Activated gamma-delta T cell treated with anti-CD3 and anti-CD28 coated beads, Interleukin-2, amount 50 U/mL, for 16 hours (primary cell): ENCODE data around the gene SLC1A2.

Source experiments
- DNase-seq: peaks from one replicate; pipeline ENCODE4 v3.0.0-alpha.2; 2020; ENCODE audit warnings: low read depth

Gene SLC1A2

GRCh38 chr11:35324981-35325380 is 94.4 kb downstream of the SLC1A2 start:
- no peak for DNase-seq

- no peak for DNase-seq
Measured at GRCh38 chr11:35324183-35324886, 95.0 kb downstream of the SLC1A2 start.

DNA sequence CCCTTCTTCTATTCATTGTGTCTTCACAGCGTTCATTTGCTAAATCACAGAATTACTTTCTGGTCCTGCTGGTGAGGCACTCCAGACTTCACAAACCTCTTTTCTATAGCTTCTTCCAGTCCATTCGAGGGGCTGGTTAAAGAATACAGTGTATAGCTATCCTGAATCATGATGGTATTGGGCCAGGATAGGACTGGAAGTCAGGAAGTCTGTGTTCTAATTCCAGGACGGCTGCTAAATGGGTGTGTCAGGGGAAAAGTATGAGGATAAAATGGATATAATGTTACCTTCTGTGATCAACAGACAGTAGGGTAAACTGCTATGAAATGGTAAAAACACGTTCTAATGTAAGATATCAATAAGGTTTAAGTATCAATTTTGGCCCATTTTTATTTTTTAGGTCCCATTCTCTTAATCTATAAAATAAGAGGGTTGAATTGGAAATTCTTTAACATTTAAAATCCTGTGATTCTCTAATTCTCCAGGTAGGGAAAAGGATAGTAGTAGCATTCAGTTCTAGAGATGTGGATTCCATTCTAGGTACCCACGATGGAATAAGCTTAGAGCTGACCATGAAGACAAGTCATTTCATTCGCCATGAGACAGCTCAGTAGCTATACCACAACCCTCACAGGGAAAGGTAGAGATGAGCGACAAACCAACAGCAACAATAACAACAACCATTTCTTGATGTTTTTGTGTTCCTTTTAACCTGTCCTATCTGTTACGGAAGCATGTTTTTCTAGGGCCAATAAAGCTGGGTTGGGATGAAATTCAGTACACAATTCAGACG is 96.1 kb downstream of the SLC1A2 start:
- no peak for DNase-seq

DNA sequence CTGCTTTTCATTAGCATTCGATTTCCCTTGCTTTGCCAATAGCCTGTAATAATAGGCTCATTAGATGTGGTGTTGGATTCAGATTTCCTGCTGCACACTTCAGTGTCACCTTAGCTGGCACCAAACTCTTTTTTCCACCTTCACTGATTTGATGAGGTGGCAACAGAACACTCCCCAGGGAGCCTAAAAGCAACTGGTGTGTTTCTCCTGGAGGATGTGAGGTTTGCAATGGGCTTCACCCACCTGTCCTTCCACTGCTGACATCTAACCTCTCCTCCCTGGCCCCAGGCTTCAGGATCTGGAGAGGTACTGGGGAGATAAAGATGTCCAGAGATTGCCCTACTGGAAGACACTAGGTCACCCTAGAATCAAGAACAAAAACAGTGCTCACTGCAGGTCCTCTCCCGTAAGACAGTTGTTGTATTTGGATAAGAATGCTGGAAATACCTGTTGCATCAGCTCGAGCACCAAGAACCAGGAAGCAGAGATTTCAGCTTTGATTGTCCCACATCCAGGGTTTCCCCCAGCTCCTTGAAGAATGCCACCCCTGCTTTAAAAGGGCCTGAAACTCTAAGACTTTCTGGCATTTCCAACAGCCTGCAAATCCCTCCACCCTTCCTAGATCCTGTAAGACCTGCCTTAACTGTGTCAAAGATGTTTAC is 96.9 kb downstream of the SLC1A2 start:
- no peak for DNase-seq

GRCh38 chr11:35321532-35322317 is 97.6 kb downstream of the SLC1A2 start:
- DNase-seq = no peak

DNA sequence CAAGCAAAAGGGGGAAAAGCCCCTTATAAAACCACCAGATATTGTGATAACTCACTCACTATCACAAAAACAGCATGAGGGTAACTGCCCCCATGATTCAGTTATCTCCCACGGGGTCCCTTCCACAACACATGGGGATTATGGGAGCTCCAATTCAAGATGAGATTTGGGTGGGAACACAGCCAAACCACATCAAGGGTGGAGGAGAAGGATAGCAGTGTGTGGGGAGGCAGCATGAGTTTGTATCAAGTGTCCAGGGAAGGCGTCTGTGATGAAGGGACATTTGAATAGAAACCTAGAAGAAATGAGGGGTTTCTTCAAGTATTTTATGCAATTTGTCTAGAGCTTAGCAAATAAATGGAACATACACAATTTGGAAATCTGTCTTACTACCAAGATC is 98.2 kb downstream of the SLC1A2 start:
- DNase-seq = no peak

- DNase-seq = no peak
Measured at GRCh38 chr11:35318977-35319925, 100.1 kb downstream of the SLC1A2 start.

- no peak for DNase-seq
Measured at GRCh38 chr11:35318309-35318708, 101.0 kb downstream of the SLC1A2 start.

DNA sequence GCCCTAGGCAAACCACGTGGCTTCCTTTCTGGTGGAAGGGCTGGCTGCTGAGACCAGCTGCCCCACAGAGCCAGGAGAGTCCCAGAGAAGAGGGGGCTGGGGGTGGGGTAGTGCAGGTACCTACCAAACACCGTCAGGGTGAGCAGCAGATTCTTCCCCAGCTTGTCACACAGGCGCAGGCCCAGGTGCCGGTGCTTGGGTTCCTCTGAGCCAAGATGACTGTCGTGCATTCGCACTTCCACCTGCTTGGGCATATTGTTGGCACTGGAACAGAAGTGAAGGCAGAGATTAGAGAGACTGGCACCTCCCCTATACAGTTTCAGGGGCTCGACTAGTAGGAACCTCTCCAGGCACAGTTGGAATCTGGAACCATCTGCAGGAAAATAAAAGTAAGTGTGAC is 102.1 kb downstream of the SLC1A2 start:
- DNase-seq = no peak

DNA sequence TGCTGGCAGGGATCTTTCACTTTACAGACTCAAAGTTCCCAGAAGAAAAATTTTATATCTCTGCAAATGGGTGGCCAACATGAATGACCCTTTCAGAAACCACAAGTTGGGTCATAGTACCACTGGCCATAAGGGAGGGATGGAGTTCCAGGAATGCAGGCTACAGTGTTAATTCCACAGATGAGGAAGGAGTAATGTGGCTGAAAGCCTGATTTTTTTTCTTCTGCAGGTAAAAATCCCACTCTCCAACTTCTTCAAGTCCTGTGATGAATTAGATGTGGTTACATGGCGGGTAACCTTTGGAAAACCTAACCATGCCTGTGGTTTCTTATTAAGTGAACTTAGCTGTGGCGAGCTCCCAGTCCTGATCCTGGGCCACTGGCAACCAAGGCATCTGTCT is 103.2 kb downstream of the SLC1A2 start:
- DNase-seq = no peak

GRCh38 chr11:35313760-35314153 is 105.6 kb downstream of the SLC1A2 start:
- no peak for DNase-seq

GRCh38 chr11:35313066-35313759 is 106.1 kb downstream of the SLC1A2 start:
- no peak for DNase-seq

DNA sequence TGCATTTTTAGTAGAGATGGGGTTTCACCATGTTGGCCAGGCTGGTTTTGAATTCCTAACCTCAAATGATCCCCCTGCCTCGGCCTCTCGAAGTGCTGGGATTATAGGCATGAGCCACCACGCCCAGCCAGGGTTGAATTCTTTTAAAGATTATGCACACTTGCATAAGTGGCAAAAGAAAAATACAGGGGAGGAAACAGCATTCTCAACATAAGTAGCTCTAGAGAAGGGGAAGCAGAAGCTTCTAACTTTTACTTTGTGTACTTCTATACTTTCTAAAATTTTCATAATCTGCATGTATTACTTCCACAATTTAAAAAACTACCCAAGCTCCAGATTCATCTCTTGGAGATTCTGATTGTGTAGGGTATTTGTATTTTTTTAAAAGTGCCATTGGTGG is 108.0 kb downstream of the SLC1A2 start:
- no peak for DNase-seq

DNA sequence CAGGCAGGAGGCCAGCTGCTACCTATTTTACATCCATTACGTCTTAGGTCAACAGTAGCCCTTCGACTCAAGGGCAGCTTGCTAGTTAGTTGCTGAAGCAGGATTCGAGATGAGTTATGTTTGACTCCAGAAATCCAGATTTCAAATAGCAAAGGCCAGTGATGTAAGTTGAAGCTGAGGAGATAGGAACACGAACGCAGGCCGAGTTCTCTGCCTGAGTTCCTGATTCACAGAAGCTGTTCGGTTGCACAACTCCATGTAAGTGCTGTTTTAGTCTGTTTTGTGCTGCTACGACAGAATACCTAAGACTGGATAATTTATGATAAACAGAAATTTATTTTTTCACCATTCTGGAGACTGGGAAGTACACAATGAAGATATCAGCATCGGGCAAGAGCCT is 111.2 kb downstream of the SLC1A2 start:
- DNase-seq = no peak

DNA sequence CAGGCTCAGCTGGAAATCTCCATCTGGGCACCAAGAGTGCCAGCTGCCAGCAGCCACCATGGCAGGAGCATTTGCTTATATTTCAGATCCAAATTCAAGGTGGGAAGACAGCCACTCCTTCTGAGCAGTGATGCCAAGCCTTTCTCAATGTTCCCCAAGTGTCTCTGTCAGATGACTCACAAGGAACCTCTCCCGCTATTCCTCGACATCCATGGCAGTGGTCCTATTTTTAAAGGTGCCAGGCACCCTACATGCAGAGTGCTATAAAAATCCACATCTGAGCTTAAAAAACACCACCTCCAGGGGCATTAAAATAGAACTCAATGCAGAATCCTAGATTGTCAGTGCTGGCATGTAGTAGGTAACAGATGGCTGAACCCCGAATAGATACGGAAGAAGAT is 112.1 kb downstream of the SLC1A2 start:
- DNase-seq = no peak

DNA sequence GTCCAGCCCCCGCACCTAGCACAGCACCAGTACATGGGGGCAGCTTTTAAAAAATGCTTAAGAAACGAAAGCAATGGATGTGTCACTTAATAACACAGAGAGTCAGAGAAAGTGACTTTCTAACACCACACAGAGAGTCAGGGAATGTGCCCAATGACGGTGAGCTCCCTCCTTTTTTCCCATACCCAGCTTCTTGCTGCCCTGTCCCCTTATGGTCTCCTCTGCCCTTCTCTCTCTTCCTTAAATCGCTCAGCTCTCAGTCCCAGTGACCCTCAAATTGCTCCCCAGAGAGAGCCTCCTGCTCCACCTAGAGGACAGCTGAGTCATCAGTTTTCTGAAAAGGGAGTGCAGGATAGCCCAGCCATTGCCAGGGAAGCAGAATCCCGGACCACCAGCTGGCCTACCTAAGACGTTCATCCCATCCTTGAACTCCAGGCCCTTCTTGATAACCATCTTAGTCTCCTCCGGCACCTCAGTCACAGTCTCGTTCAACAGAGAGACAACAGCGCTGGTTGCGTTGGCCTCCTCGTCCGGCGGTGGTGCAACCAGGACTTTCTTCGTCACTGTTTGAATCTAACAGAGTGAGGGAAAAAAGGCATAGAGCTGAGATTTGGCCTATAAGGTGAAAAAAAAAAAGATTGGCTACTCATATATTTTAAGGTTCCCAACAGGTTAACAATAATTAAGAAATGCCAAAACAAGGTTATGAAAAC is 113.5 kb downstream of the SLC1A2 start:
- DNase-seq = no peak

DNA sequence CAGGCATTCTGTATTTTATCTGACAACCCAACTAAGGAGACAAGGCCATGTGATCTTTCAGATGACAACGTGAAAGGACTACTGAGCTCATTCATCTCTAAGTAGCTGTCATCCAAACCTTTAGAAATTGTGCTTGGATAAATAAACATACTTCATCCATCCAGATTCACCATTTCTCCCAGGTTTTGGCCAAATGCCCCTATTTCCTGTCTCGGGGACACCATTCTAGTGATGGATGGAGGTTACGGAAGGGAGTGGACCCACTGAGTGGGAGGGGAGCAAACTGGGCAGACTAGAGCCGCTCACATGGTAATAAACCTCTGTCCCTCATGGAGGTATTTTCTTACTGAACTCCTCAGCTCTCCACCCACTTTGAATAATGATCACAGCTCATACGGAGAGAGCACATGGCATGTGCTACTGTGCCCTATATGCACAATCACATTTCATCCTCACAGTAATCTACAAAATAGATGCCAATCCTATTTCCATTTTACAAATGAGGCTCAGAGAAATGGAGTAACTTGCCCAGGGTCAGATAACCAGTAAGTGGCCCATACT is 114.4 kb downstream of the SLC1A2 start:
- DNase-seq = no peak

DNA sequence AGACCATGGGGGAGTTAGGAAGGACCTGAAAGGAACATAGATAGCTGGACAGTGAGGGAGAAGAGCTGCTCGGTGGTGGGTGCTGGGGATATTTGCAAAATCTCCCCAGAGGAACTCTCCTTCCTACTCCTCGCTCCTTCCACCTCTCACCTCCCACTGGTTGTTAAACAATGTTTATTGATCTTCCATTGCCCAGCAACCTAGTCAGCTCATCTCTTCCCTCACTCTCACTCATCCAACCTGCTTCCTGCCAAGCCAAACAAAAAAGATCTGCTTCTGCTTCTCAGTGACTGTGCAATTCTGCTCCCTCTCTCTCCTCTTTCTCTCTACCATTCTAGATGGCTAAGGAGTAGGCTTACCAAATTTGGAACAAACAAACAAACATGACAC is 115.0 kb downstream of the SLC1A2 start:
- DNase-seq = no peak

DNA sequence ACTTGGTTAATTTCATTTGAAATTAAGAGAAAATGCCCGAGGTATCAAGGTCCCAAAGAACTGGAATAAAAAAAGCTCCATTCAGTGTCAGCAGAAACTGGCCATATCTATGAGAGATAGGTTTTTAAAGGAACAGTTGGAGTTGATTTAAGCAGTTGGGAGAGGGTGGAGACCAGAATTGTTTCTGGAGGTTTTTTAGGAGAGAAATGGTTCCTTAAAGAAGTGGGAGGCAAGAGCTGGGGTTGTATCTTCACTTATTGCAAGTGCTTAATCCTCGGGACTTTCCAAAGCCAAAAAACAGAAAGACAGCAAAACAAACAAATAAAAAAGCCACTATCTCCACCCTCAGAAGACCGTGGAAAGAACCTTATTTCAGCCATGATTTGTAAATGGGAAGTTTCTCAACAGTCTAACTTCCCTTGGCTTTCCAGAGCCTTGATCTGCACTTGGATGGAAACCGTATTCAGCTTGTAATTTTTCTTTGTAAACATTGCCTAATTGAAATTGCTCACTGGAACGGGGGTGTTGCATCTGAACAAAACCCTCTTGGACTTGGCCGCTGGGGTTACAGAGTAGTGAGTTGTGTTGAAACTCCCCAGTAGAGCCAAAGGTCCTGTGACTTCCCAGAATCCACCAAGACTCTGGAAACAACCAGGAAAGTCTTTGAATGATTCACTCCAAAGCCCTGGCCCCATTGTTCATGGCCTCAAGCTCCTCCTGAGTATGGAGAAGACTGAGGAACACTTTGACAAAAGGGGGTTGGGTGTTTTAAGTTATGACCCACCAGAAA is 115.6 kb downstream of the SLC1A2 start:
- no peak for DNase-seq
